Bronchial epithelial cell (primary cell): ENCODE data around the gene VEGFB. TPM values are rescaled to one million over a fixed set of nuclear protein-coding genes. Genes with fewer than 3 reads are reported as not detected.

Source experiments
- DNase-seq: peaks from one replicate; pipeline ENCODE4 v3.0.0-alpha.2; 2010; ENCODE audit warnings: low read depth
- FAIRE-seq: peaks from 2 replicates; lab custom pipeline; 2011; peaks lifted over from hg19 to GRCh38; lab: Jason Lieb, UNC
- H3K27me3 ChIP-seq: 2 replicates; pipeline ENCODE4 v1.5.1; 2011; ENCODE audit warnings: low read length; ENCODE audit not compliant: control insufficient read depth, insufficient read depth
- H3K36me3 ChIP-seq: 2 replicates; pipeline ENCODE4 v1.5.1; 2011; ENCODE audit warnings: low read length; ENCODE audit not compliant: control insufficient read depth, insufficient read depth
- H3K4me3 ChIP-seq: 2 replicates; pipeline ENCODE4 v1.5.1; 2011; ENCODE audit warnings: mild to moderate bottlenecking, low read depth, low read length, control low read depth
- CTCF ChIP-seq: IDR thresholded peaks from 2 replicates; pipeline ENCODE4 v1.5.1; 2011; ENCODE audit warnings: mild to moderate bottlenecking, moderate library complexity, low read length, control low read depth, inconsistent platforms; ENCODE audit not compliant: insufficient read depth, severe bottlenecking
- total RNA-seq: library from RNA; depleted of rRNA; stranded (reverse); fragments of >200 nt; gene quantifications from 2 replicates; pipeline ENCODE4 v1.2.1, GENCODE V29; 2014

The VEGFB gene
- total RNA-seq, 1 donor from 2014 or later, result 12.4 TPM

GRCh38 chr11:64227405-64227956, 6.9 kb upstream of the VEGFB start:
- Histone ChIP-seq H3K4me3 (peak overlapping the region; percentile 65), H3K36me3 (peaks cover 10% of the 10 kb centered on the region), H3K27me3 (no peaks in the 10 kb centered on the region)
- TF ChIP-seq CTCF, result no peak
- FAIRE-seq, result no peak
- DNase-seq, result peak; percentile 62

GRCh38 chr11:64229090-64229743, 5.2 kb upstream of the VEGFB start:
- Histone ChIP-seq H3K27me3 (no peaks in the 10 kb centered on the region), H3K36me3 (peaks cover 1% of the 10 kb centered on the region), H3K4me3 (no peak overlapping the region)
- DNase-seq, result no peak
- TF ChIP-seq CTCF, result no peak
- no peak for FAIRE-seq

- no peak for TF ChIP-seq CTCF
- Histone ChIP-seq H3K36me3 (no peaks in the 10 kb centered on the region), H3K27me3 (no peaks in the 10 kb centered on the region), H3K4me3 (peak overlapping the region; percentile 86)
- no peak for DNase-seq
- no peak for FAIRE-seq
These were observed 4.6 kb upstream of the VEGFB start for GRCh38 chr11:64229744-64230170.

GRCh38 chr11:64230171-64230984, 4.0 kb upstream of the VEGFB start, which contains the start of gene DNAJC4:
Gene DNAJC4 (plus strand): TSS chr11:64230548. CDS start chr11:64230855, 307 bp downstream.
- Histone ChIP-seq H3K4me3 (peak within 1 kb of the TSS; percentile 86), H3K27me3 (no peaks in the 10 kb centered on the region), H3K36me3 (no peaks in the 10 kb centered on the region)
- FAIRE-seq, result no peak
- peak; percentile 81 for DNase-seq
- TF ChIP-seq CTCF, result no peak

- H3K4me3 ChIP-seq, result peak overlapping the region; percentile 86
- FAIRE-seq (no peak), DNase-seq (no peak)
- no peaks in the 10 kb centered on the region for H3K36me3 ChIP-seq
- H3K27me3 ChIP-seq, result no peaks in the 10 kb centered on the region
- no peak for TF ChIP-seq CTCF
These were observed 3.4 kb upstream of the VEGFB start for GRCh38 chr11:64230985-64231365.
